NCI-H2107 (cell line): ENCODE data around the gene WNT7B.

Source experiments
- DNase-seq: peaks from one replicate; lab custom pipeline; 2025; lab: John Stamatoyannopoulos, UW

The WNT7B gene

GRCh38 chr22:45888221-45889092, 88.5 kb downstream of the WNT7B start:
- DNase-seq: no peak

GRCh38 chr22:45887202-45888131, 89.5 kb downstream of the WNT7B start:
- no peak for DNase-seq

- no peak for DNase-seq
Observed at GRCh38 chr22:45886540-45886939, 90.4 kb downstream of the WNT7B start.

- DNase-seq: no peak
Observed at GRCh38 chr22:45885941-45886395, 91.0 kb downstream of the WNT7B start.

GRCh38 chr22:45885171-45885840, 91.7 kb downstream of the WNT7B start:
- DNase-seq: no peak

- no peak for DNase-seq
Observed at GRCh38 chr22:45884201-45885062, 92.5 kb downstream of the WNT7B start.

GRCh38 chr22:45883811-45884170, 93.2 kb downstream of the WNT7B start:
- no peak for DNase-seq

- DNase-seq: no peak
Observed at GRCh38 chr22:45882881-45883810, 93.8 kb downstream of the WNT7B start.

- no peak for DNase-seq
Observed at GRCh38 chr22:45881524-45881875, 95.5 kb downstream of the WNT7B start.

- DNase-seq: no peak
Observed at GRCh38 chr22:45880716-45881523, 96.0 kb downstream of the WNT7B start.

GRCh38 chr22:45880091-45880715, 96.8 kb downstream of the WNT7B start:
- DNase-seq: no peak

- no peak for DNase-seq
Observed at GRCh38 chr22:45879552-45879949, 97.4 kb downstream of the WNT7B start.

- no peak for DNase-seq
Observed at GRCh38 chr22:45878901-45879551, 97.9 kb downstream of the WNT7B start.

GRCh38 chr22:45878051-45878781, 98.7 kb downstream of the WNT7B start:
- no peak for DNase-seq

- DNase-seq: no peak
Observed at GRCh38 chr22:45877651-45878050, 99.3 kb downstream of the WNT7B start.

- DNase-seq: no peak
Observed at GRCh38 chr22:45877036-45877380, 100.0 kb downstream of the WNT7B start.

GRCh38 chr22:45876136-45877035, 100.6 kb downstream of the WNT7B start:
- no peak for DNase-seq
